Esophagus squamous epithelium (tissue), 5 donors: ENCODE data around the gene HES2. TPM values are rescaled to one million over a fixed set of nuclear protein-coding genes. Genes with fewer than 3 reads are reported as not detected.
A peak's percentile ranks its signal among the peaks of the same experiment; 100 is the strongest.

Experiments used
- DNase-seq: peaks from one replicate; lab custom pipeline; 2025; lab: John Stamatoyannopoulos, UW
- H3K27ac ChIP-seq, 4 donors: fragments of 200-600 bp; sonication (generic); one replicate each; pipeline ENCODE4 v1.5.1; 2016 to 2019; ENCODE audit warnings: mild to moderate bottlenecking in 1 of 4
- H3K27me3 ChIP-seq, 4 donors: fragments of 200-600 bp; sonication (generic); 1 replicate in 3 of 4; 2 replicates in 1 of 4; pipeline versions ENCODE4 v1.5.1 to v1.6.0; 2017 to 2021; ENCODE audit warnings: antibody characterized with exemption in 1 of 4
- H3K36me3 ChIP-seq, 3 donors: fragments of 200-600 bp; sonication (generic); one replicate each; pipeline ENCODE4 v1.5.1; 2016 to 2019
- H3K4me1 ChIP-seq, 3 donors: fragments of 200-600 bp; sonication (generic); one replicate each; pipeline ENCODE4 v1.5.1; 2017 to 2019
- H3K4me3 ChIP-seq, 4 donors: fragments of 200-600 bp; sonication (generic); 1 replicate in 3 of 4; 2 replicates in 1 of 4; pipeline ENCODE4 v1.5.1; 2016 to 2019; ENCODE audit warnings: mild to moderate bottlenecking in 2 of 4, moderate library complexity in 1 of 4
- H3K9me3 ChIP-seq, 3 donors: fragments of 200-600 bp; sonication (generic); one replicate each; pipeline ENCODE4 v1.5.1; 2016 to 2019
- POLR2A ChIP-seq, 4 donors: fragments of 450-650 bp; IDR thresholded peaks; one replicate each; pipeline ENCODE4 v1.6.1; 2017; ENCODE audit warnings: antibody characterized with exemption in 4 of 4, mild to moderate bottlenecking in 4 of 4, moderate library complexity in 3 of 4
- WGBS, 2 donors: methylation state at CpG; one replicate each; pipeline ENCODE4 v1.1.5; 2018; 5-methylcytosine and 5-hydroxymethylcytosine counted together
- intact Hi-C: fragments of 100-400 bp; cut with DNase I; formaldehyde crosslinking; loops from one replicate; pipeline ENCODE4 v1.15.0; 2022
- total RNA-seq, 4 donors: library from RNA; depleted of rRNA; stranded (reverse); fragments of >200 nt; gene quantifications; one replicate each; pipeline ENCODE4 v1.1.0, GENCODE V29; 2016
- TF ChIP-seq, protein P1 (sequence below), 6 experiments: fragments of 450-650 bp in 4 of 6; fragments of 200-600 bp in 2 of 6; sonication (generic) in 2 of 6; IDR thresholded peaks; one replicate each; pipeline ENCODE4 v1.5.1; 2016 to 2019; ENCODE audit warnings: antibody characterized with exemption in 6 of 6, mild to moderate bottlenecking in 4 of 6, moderate library complexity in 4 of 6
- donor health status: DM: yes; HTN: yes; CAD: no.

Gene HES2
- total RNA-seq, 4 donors from 2014 or later = 40.5 to 51.9 (median 50.2) TPM

DNA sequence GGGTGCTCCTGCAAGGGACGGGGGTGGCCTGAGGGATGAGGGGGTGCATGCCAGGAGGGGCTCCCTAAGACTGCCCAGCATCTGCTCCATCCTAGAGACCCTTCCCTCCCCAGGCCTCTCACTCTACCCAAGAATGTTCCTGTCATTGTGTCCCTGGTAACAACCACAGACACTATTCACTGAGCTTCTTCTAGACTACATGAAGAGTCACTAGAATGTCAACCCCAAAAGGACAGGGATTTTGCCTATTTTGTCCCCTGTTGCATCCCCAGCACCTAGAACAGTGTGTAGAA lies 43.3 kb upstream of the HES2 start:
- WGBS, 2 donors = 50 to 100% methylated on average over 1 of the region's 1 CpG
- peaks cover 9 to 83% (median 17%) of the 10 kb centered on the region in 3 donors for H3K36me3 ChIP-seq
- H3K4me3 ChIP-seq = no peak overlapping the region
- H3K27me3 ChIP-seq = peaks cover 0 to 52% (median 0%) of the 10 kb centered on the region in 4 donors
- no peak overlapping the region for H3K27ac ChIP-seq
- TF ChIP-seq, protein P1, sequence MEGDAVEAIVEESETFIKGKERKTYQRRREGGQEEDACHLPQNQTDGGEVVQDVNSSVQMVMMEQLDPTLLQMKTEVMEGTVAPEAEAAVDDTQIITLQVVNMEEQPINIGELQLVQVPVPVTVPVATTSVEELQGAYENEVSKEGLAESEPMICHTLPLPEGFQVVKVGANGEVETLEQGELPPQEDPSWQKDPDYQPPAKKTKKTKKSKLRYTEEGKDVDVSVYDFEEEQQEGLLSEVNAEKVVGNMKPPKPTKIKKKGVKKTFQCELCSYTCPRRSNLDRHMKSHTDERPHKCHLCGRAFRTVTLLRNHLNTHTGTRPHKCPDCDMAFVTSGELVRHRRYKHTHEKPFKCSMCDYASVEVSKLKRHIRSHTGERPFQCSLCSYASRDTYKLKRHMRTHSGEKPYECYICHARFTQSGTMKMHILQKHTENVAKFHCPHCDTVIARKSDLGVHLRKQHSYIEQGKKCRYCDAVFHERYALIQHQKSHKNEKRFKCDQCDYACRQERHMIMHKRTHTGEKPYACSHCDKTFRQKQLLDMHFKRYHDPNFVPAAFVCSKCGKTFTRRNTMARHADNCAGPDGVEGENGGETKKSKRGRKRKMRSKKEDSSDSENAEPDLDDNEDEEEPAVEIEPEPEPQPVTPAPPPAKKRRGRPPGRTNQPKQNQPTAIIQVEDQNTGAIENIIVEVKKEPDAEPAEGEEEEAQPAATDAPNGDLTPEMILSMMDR (IDR thresholded peaks at IDR 0.05) = no peak
- no peak for TF ChIP-seq POLR2A (IDR thresholded peaks at IDR 0.05)
- DNase-seq = no peak
- H3K4me1 ChIP-seq = peaks cover 0 to 22% (median 14%) of the 10 kb centered on the region in 3 donors
- intact Hi-C loops = no loop called here
- H3K9me3 ChIP-seq = no peaks in the 10 kb centered on the region

DNA sequence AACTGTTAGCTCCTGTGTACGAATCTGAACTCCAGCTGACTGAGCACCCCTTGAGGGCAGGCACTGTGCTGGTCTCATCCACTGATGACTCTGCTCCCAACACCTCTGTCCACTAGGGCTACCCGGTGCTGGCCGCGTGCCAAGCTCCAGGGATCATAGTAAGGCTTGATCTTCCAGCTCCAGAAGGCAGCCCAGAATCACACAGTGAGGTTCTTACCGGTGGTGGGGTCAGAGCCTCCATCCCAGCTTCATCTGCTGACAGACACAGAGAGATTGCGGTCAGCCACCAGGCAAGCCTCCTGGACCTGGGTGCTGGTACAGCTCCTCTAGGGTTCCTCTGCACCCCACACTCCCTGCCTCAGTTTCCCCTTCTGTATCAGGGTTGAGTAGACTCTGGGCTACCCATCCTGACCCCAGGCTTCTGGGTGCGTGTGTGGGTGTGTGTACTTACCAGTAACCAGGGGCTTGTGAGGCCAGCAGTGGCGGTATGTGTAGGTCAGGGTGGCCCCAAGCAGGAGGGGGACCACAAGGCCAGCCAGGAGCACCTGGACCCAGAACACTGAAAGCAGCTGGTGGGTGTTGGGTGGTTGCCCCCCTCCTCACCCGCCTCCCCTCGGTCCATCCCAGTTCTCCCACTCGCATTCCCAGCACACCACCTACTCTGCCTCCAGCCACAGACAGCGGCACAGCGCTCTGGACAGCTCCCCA lies 42.8 kb upstream of the HES2 start:
- 75 to 79% methylated on average over 1 to 8 of the region's 13 CpGs for WGBS, 2 donors
- no peaks in the 10 kb centered on the region for H3K9me3 ChIP-seq
- no peak for DNase-seq
- intact Hi-C loops = no loop called here
- H3K4me3 ChIP-seq = no peak overlapping the region
- H3K36me3 ChIP-seq = peaks cover 5 to 78% (median 12%) of the 10 kb centered on the region in 3 donors
- no peak for TF ChIP-seq POLR2A (IDR thresholded peaks at IDR 0.05)
- peaks cover 0 to 52% (median 0%) of the 10 kb centered on the region in 4 donors for H3K27me3 ChIP-seq
- H3K27ac ChIP-seq = no peak overlapping the region
- peaks cover 0 to 22% (median 14%) of the 10 kb centered on the region in 3 donors for H3K4me1 ChIP-seq

DNA sequence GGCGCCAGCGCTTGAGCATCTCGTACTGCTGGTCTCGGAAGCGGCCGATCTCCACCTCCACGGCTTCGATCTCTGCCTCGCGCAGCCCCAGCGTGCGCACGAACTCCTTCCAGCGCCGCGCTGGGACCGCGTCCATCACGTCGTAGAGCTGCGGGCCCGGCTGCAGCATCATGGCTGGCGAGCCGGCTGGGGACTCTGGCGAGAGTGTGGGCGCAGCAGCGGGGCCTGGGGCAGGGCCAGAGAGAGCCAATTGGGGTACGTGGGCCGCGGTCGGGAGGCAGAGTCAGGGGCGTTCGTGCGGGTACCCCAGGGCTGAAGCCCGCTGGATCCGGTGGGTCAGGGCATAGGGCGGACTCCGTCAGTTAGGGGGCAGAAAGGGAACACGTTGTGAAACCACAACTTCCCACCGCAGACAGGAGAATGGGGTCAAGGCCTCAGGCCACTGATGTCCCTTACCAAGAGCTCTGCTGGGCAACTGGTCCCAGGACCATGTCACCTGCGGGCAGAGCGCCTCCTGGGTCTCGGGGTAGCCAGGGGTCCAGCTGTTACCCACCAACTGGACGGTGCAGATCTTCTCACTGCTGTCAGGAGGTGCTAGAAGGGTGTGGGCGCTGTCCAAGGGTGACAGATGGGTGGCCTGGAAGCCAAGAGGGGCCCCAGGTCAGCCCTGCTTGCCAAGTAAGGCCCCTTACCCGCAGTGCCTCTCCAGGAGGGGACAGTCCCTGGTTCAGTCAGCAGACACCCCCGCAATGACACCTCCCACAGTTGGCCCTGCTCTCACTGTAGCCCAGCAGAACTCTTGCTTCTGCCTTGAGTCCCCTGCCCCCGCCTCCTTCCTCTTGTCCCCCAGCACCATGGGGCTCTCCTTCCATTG lies 42.1 kb upstream of the HES2 start:
- peak overlapping the region in 2 of 4 donors; percentile 74 to 78 for H3K27ac ChIP-seq
- peaks cover 0 to 22% (median 14%) of the 10 kb centered on the region in 3 donors for H3K4me1 ChIP-seq
- WGBS, 2 donors = 92% methylated on average over 21 of the region's 48 CpGs; no CpG with 5 or more reads in 1 of the 2 donors
- peak overlapping the region in 2 of 4 donors; percentile 38 to 58 for H3K4me3 ChIP-seq
- H3K36me3 ChIP-seq = peaks cover 0 to 70% (median 10%) of the 10 kb centered on the region in 3 donors
- no peak for DNase-seq
- no peak for TF ChIP-seq POLR2A (IDR thresholded peaks at IDR 0.05)
- TF ChIP-seq, protein P1 (IDR thresholded peaks at IDR 0.05) = no peak
- intact Hi-C loops = no loop called here
- H3K27me3 ChIP-seq = peaks cover 0 to 57% (median 0%) of the 10 kb centered on the region in 4 donors
- no peaks in the 10 kb centered on the region for H3K9me3 ChIP-seq

DNA sequence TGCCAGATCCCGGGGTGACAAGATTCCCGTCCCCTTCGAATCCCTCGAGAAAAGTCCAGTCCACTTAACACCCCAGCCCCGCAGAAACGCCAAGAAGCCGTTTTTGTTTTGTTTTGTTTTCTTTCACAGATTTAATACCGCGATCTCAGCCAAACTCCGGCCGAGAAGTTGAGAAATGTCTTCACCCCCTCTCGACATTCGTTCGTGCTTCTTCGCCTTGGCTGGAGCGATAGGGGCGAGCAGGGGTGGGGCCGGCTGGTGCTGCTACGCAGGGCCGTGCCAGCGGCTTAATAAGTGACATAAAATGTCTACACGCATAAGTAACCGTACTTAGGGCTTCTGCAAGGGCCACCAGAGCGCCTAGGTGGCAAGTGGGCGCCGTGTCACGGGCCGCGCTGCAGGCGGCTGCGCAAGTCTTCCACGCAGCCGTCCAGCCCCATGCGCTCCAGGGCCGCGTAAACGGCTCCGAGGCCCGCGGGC lies 41.4 kb upstream of the HES2 start:
- Histone ChIP-seq H3K4me3 (peak overlapping the region in 3 of 4 donors; percentile 29 to 58 (median 38)), H3K27me3 (peaks cover 0 to 62% (median 0%) of the 10 kb centered on the region in 4 donors), H3K9me3 (no peaks in the 10 kb centered on the region), H3K27ac (peak overlapping the region; percentile 27 to 78 (median 54)), H3K36me3 (peaks cover 0 to 63% (median 10%) of the 10 kb centered on the region in 3 donors), H3K4me1 (peaks cover 0 to 22% (median 14%) of the 10 kb centered on the region in 3 donors)
- intact Hi-C loops = no loop called here
- TF ChIP-seq POLR2A (IDR thresholded peaks at IDR 0.05) = no peak
- TF ChIP-seq, protein P1 (IDR thresholded peaks at IDR 0.05) = no peak
- 71 to 82% methylated on average over 15 to 40 of the region's 40 CpGs for WGBS, 2 donors
- no peak for DNase-seq

DNA sequence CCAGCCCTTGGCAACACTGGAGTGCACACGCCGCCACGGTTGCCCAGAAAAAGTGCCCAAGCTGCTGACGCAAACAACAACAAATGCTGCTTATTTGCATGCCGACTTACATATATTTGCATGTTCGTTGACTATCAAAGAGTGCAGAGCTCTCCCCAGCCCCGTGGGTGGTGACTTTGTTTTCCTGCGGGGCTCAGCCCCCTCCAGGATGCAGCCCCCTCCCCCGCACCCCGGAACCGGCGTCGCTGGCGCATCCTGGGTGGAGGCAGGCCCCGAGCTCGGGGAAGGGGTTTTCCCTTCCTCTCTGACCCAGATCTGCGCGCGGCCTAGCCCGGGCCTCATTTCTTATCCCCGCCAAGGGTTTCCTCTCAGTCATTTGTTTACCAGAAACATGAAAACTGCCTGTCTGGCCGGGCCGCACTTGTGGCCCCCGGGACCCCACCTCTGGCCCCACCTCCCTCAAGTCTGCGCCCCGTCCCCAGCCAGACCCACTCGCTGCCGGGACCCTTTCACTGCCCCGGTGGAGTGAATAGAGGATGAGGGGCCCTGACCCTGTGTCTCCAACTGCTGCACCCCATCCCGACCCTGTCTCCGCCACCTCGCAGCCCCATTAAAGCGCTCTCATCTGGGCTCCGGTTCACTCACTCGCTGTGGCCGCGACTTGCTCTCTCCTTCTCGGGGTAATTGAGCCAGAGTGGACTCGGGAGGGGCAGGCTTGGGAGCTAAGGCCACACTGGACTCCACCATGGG lies 40.8 kb upstream of the HES2 start:
- H3K36me3 ChIP-seq = peaks cover 0 to 57% (median 10%) of the 10 kb centered on the region in 3 donors
- H3K27ac ChIP-seq = peak overlapping the region; percentile 27 to 78 (median 54)
- intact Hi-C loops = no loop called here
- no peak for DNase-seq
- WGBS, 2 donors = 45 to 54% methylated on average over 17 to 25 of the region's 39 CpGs
- peak overlapping the region; percentile 2 to 58 (median 34) for H3K4me3 ChIP-seq
- H3K4me1 ChIP-seq = peaks cover 0 to 26% (median 14%) of the 10 kb centered on the region in 3 donors
- TF ChIP-seq POLR2A (IDR thresholded peaks at IDR 0.05) = no peak
- TF ChIP-seq, protein P1 (IDR thresholded peaks at IDR 0.05) = no peak
- no peaks in the 10 kb centered on the region for H3K9me3 ChIP-seq
- peaks cover 0 to 62% (median 0%) of the 10 kb centered on the region in 4 donors for H3K27me3 ChIP-seq
